ENCODE data around the gene PHLPP1.

PHLPP1 gene

DNA sequence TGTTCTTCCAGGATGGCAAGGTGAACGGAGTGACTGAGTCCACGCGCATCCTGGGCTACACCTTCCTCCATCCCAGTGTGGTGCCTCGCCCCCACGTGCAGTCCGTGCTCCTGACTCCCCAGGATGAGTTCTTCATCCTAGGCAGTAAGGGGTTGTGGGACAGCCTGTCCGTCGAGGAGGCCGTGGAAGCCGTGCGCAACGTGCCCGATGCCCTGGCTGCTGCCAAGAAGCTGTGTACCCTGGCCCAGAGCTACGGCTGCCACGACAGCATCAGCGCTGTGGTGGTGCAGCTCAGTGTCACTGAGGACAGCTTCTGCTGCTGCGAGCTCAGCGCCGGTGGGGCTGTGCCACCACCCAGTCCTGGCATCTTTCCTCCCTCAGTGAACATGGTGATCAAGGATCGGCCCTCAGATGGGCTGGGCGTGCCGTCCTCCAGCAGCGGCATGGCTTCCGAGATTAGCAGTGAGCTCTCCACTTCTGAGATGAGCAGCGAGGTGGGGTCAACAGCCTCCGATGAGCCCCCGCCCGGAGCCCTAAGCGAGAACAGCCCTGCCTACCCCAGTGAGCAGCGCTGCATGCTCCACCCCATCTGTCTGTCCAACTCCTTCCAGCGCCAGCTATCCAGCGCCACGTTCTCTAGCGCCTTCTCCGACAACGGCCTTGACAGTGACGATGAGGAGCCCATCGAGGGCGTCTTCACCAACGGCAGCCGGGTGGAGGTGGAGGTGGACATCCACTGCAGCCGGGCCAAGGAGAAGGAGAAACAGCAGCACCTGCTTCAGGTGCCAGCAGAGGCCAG is 263.1 kb downstream of the PHLPP1 start:
- DNase-seq (ENCODE audit: low read depth, low spot score): no peak

DNA sequence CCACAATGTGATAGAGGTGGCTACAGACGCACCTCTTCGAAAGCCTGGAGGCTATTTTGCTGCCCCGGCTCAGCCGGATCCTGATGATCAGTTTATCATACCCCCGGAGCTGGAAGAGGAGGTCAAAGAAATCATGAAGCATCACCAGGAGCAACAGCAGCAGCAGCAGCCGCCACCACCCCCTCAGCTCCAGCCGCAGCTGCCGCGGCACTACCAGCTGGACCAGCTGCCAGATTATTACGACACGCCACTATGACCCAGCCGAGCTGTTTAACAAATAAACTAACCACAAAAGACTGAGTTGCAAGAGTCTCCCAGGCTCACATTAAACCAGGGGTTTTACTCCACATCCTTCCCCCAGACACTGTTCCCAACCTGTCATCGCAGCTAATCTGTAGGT is 263.8 kb downstream of the PHLPP1 start:
- DNase-seq (ENCODE audit: low read depth, low spot score): no peak

DNA sequence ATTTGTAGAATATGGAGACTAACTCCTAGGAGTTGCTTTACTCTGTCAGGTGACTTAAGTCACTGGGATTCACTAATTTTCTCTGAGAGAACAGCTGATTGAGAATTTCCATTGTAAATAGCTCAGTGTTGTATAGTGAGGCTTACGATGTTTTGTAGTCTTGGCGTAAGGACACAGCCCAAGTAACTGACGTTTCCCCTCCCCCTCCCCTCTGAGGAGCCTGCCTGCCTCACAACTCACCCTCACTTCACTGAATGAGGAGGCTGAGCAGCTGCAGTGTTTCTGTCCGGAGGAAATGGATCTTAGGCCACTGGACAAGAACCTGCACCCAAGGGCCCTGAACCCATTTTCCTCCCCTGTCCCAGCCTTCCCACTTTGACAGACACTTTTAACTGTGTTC is 264.6 kb downstream of the PHLPP1 start:
- no peak for DNase-seq (ENCODE audit: low read depth, low spot score)

DNA sequence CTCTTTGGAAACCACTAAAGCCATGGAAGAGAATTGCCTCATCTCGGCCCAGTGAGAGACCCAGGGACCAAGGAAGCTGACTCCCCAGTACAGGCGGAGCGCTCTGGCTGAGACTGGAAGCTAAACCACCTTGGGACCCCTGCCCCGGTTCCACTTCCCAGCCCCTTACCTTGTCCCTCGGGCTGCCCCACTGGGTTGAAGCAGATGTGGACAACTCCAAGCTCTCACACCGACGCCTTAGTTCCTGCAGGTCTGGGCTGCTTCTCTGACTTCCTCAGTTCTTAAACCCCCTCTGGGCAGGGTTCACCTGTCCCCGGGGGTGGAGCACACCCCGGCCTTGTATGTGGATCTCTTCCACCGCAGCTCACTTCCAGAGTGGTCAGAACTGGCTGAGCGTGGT is 266.2 kb downstream of the PHLPP1 start:
- DNase-seq (ENCODE audit: low read depth, low spot score): no peak

DNA sequence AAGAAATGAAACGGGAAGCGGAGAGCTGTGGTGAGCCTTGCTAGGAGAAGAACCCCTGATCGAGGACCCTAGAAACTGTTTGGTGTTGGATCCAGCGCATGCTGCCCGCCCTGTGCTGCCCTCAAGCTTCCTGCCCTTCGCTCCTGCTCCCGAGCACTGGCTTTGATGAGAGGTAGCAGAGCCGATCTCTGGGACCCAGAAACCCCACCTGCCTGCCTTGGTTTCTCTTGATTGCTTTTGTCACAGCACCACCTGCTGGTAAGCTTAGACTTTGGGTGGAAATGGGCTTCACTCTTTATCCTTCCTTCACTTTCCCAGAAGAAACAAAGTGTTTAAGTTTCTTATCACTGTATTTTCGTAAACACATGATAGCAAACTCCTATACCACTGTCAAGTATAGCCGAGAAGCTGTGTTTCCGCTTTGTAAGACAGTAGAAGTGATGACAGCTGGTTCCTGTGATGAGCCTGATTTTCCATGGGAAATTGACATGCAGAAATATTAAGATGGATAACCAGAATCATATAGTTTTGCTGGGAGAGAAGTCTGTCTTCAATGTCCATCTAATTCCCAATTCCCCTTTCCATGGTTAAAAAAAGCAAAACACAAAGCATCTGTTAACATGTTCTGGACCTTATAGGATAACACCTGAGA is 267.4 kb downstream of the PHLPP1 start:
- peak; percentile 34 for DNase-seq (ENCODE audit: low read depth, low spot score)

DNA sequence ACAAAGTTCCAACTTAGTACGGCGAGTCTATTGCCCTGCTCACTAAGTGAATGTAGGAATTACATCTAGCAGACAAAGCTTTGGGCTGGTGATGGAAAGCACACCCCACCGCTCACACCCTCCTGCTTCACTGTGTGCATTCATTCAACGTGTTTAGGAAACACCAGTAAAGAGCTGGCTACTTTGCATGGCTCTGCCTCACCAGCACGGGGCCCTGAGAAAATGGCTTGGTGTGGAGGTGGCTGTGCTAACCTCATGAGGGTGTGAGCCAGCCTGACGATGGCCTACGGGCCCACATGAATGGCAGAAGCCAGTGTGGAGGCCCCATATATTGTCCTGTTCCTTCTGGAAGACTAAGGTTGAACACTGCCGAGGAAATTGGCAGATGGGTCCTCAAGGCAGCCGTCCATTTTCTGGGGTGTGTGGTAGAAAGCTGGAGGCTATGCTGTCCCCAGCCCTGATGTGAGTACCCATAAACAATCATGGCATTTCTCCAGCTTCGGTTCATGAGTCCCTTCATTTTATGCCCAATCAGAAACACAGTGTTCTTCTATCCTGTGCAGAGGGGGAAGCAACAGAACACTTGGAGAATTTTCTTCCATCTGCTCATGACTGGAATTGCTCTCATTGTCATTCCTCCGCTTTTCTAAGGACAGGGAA is 269.4 kb downstream of the PHLPP1 start:
- DNase-seq (ENCODE audit: low read depth, low spot score): no peak

DNA sequence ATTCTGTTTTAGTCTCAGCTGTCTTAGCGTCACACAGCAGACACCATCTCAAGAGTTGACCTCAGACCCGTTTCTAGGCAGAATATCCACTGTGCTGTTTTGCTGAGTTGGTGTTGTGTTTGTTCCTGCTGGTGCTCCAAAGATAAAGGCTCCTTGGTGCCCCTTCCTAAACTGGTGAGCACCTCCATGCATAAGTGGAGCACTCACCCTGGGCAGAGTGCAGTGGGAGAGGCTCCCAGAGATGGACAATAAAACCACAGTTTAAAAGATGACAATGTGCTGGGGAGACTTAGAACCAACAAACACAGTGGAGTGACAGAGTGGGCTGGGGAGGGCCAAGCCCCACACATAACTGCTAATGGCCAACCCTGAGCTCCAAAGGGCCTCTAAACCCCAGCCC is 271.1 kb downstream of the PHLPP1 start:
- no peak for DNase-seq (ENCODE audit: low read depth, low spot score)

DNA sequence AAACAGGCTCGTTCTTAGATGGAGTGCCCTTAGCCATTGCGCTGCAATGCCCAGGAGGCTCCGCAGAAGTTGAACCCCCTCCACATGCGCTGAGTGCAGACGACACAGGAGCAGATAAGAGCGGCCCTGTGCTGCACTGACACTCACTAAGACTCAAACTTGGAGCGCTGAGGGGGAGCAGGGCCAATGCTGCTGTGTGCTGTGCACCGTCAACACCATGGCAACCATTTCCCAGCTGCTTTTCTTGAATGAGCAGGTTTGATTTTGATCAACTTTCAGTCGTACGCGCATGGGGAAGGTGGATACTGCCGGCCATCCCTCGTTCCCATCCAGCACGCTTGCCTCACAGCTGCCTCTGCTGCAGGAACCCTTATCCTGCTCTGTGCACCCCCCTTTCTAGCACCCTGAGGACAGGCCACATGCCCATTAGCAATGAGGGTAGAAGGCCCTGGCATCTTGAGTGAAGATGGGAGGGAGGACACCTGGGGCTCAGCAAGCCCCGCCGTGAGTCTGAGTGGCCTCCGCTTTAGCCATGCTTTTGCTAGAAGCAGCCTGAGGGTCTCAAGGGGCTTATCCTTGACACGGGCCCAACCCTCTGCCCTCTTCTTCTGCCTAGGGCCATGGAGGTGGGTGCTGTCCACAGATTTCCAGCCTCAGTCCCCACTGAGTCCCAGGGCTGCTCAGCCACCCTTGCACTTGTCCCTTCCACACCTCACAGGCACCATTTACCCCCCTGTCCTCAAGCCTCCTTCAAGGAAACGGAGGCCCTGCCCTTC is 271.9 kb downstream of the PHLPP1 start:
- DNase-seq (ENCODE audit: low read depth, low spot score): no peak

DNA sequence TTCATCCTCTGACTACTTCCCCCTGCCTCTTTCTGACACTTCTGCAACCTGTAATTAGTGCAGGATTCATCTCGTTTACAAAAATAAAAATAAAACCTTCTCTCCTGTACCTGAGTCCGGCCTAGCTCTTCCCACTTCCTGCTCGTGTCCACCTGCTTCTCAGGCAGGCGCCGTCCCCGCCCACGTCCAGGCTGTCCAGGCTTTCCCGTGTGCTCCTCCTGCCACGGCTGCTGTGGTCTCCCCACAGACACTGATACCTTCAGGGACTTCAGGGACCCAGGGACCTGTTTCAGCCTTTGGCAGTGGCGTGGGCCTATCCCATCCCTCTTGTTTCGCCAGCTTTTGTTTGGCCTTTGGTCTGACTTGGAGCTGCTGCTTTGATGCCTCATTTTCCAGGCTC is 272.5 kb downstream of the PHLPP1 start:
- DNase-seq (ENCODE audit: low read depth, low spot score): no peak

DNA sequence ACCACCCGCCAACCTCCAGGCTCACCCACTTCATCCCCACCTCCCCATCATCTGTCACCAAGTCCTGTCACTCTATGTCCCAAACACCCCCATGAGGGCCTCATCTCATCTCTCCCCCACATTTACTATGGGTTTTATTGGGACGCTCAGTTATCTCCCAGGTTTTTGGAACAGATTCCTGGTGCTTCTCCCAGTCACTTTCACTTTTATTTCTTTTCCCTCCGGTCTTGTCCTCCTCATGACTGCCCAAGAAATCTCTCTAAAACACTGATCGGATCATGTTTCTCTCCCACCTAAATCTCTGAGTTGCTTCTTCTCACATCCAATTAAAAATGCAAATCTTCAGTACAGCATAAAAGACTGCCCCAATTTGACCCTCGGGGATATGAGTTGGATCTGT is 273.1 kb downstream of the PHLPP1 start:
- DNase-seq (ENCODE audit: low read depth, low spot score): no peak

DNA sequence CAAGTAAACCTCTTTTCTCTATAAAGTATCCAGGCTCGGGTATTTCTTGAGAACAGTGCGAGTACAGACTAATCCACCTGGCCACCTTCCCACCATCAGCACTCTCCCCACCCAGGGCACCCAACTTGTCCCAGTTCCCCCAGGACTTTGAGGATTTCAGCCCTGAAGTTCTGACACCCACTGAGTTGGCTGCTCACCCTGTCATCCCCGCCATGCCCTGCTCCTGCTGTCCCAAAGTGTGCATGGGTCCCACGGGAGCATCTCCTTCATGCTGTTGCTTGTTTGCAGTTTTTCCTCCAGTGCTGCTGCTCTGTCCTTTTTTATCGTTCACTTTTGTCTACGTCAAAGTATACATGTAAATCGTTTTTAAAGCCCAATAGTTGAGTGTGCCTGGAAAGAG is 273.9 kb downstream of the PHLPP1 start:
- no peak for DNase-seq (ENCODE audit: low read depth, low spot score)

DNA sequence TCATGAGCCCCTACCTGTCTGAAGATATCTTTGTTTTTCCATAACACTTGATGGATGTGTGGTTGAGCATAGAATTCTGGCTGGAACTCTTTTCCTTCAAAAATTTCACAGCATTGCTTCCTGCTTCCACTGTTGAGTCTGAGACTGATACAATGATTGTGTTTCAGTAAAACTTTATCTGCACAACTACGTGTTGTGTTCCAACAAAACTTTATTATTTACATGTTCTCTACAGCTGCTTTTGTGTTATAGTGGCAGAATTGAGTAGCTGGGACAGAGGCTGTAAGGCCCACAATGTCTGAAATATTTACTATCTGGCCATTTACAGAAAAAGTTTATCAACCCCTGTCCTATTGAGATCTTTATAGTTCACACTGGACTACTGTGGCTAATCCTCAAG is 275.3 kb downstream of the PHLPP1 start:
- no peak for DNase-seq (ENCODE audit: low read depth, low spot score)

DNA sequence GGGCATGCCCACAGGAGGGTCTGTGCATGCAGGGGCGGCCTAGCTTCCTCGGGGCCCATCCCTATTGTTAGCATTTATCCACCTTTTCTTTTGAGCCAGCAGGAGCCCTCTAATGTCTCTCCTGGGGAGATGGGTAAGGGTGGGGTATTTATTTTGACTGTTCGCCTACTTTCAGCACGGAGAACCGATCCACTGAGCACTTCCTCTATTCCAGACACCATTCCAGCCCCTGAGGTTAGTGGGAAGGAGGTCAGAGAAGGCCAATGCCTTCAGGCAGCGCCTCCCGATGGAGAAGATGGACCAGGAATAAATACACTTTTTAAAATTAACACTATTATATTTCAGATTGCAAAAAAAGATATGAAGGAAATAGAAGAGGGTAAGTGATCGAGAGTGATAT is 276.0 kb downstream of the PHLPP1 start:
- DNase-seq (ENCODE audit: low read depth, low spot score): no peak

DNA sequence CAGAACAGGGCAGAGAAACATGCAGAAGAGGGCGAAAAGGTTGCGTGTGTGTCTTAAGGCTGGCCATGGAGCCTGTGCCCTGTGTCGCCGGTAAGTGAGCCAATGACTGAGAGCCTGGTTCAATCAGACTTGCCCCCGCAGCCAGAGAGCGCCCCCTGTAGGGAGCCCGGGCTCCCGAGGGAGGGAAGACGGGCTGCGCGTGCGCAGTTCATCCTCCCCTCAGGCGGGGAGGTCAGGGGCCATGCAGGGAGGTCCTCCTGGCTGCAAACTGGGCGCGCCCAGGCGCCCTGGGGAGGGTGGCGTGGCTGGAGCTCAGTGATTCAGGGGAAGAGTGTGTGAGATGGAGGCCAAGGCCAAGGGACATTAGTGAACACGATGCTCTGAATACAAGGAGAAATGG is 276.6 kb downstream of the PHLPP1 start:
- DNase-seq (ENCODE audit: low read depth, low spot score): no peak

DNA sequence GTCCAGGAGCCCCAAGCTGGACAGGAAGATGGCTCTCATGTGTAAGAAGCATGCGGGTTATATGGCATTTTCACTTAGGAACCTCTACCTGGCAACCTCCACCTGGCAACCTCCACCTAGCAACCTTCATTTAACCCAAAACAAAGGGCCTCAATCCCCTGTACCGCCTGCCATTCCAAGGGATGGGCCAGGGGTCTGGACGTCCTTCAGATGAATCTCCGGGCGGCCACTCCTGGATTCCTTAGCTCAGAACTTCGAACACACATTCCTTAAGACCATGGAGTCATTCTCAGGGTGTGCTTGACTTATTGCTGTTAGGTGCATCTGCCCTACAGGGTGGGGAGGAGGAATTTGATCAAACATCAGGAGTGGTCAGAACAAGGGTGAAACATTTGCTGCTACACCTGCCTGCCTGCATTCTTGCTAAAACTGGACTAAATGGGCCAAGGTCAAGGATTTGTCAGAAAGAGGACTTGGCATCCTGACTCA is 277.6 kb downstream of the PHLPP1 start:
- DNase-seq (ENCODE audit: low read depth, low spot score): no peak

DNA sequence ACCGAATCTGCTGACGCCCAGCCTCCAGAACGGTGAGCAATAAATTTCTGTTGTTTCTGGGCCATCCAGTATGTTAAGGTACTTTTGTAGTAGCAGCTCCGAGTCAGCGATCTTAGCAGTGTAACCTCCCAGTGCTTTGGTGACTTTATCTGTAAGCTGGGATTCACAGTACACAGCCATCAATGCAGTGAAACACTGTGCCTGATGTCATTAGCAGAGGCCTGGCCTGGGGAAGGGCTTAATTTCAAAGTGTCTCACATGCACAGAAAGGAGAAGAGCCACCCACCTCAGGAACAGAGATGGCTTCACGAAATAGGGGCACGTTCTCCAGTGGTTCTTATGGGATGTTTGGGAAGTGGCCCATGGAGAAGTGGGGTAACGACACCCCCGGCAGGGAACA is 281.2 kb downstream of the PHLPP1 start:
- no peak for DNase-seq (ENCODE audit: low read depth, low spot score)

DNA sequence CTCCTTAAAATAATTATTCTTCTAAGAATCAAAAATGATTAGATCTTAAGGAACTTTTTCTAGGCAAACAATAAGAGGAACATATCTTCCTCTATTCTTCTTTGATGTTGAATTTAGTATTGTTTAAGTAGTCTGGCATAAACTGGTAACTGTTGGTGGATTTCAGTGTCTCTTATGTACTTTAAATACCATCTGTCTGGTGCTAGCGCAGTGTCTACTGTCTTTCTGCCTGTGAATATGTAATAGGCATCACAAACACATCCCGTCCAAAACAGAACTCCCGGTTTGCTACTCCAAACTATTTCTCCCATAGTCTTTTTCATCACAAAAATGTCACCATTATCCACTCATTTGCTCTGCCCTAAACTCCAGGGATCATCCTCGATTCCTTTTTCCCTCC is 281.7 kb downstream of the PHLPP1 start:
- DNase-seq (ENCODE audit: low read depth, low spot score): no peak

DNA sequence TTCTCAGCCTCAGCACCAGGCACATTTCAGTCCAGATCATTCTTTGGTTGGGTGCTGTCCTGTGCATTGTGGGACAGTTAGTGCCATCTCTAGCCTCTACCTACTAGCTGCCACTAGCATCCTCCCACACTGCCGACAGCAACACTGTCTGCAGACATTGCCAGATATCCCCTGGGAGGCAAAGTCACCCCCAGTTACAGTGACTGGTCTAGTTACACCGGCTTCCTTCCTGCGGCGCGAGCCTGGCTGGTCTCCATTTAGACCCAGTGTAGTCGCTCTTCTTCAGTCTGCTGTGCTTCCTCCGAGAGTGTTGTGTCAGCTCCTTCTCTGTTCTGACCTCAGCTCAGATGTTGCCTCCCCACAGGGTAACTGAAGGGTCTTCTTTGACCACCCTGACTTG is 283.1 kb downstream of the PHLPP1 start:
- DNase-seq (ENCODE audit: low read depth, low spot score): no peak

DNA sequence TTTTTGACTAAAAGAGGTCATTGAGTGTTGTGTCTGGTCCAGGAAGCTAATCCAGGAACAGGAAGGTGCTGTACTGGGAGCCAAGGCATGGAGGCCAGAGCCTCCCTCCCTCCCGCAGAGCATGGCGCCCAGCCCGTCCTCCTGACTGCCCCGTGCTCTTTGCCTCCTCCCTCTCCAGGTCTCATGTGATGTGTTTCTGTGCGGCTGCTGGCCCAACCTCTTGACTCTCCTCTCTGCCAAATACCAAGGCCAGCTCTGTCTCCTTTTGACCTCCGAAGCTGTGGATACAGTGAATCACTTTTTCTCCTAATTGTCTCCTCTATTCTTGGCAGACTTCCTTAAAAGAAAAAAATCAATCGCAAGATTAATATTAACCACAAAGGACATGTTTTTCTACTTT is 284.1 kb downstream of the PHLPP1 start:
- DNase-seq (ENCODE audit: low read depth, low spot score): no peak

DNA sequence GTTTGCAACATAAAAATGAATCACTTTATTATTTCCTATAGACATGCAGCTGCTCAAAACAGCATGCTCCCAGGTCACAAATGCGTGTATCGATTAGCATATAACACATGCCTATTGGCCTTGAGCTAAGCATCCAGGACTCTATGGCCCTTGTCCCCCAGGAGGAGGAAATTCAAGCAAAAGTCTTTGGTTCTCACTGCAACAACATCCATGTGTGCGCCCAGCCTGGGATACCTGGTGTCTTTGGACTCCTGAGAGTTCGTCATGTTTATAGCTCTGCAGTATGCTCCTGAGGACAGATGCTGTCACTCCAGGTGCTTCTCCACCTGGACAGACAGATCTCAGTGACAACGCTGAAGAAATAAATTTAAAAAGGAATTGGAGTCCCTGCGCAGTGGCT is 284.6 kb downstream of the PHLPP1 start:
- no peak for DNase-seq (ENCODE audit: low read depth, low spot score)

DNA sequence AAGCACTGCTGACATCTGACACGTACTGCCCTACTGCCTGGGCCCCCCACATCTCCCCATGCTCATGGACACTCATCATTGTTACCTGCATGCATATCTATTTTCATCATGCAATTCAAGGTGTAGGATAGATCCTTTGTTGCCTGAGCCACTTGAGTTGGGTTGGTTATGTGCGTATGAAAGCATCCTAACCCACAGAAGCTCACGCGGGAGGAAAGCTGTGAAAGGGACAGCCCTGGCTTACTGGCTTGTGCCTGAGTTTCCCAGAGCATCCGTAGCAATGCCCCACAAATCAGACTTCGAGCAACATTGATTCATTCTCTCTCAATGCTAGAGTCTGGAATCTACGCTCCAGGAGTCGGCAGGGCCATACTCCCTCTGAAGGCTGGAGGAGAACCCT is 285.5 kb downstream of the PHLPP1 start:
- no peak for DNase-seq (ENCODE audit: low read depth, low spot score)

DNA sequence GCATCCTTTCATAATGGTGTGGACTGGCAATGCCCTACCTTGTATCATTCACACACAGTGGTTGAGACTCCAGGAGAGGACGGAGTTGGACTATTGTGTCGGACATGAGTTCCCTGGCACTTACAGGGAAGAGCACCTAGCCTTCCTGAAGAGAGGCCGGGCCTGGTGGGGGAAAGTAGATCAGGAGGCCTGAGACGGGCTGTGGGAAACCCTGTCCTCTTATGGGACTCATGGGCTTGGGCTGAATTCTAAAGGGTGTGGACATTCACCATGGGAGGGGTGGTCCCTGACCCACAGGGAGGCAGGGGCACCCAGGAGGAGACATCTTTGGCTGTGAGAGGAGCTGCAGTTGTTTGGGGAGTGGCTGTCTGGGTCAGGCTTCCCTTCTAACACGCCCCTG is 286.5 kb downstream of the PHLPP1 start:
- DNase-seq (ENCODE audit: low read depth, low spot score): no peak
